ENCODE results near the gene AAGAB.

AAGAB gene

DNA sequence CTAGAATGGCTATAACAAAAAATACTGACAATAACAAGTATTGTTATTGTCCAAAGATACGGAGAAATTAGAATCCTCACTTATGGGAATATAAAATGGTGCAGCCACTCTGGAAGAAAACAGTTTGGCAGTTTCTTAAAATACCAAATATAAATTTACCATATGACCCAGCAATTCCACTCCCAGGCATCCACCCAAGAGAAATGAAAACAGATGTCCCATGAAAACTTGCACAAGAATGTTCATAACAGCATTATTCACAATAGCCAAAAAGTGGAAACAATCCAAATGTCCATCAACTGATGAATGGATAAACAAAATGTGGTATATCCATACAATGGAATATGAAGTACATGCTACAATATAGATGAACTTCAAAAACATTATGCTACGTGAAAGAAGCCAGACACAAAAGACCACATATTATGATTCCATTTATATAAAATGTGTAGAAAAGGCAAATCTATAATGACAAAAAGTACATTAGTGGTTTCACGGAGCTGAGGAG, 9.4 kb downstream of the AAGAB start:
- no peak for TF ChIP-seq JUND (IDR thresholded peaks at IDR 0.05; ENCODE audit: low read depth)
- in situ Hi-C loops (cut with HindIII; ENCODE audit: low pct_unique_long_range_greater_than_20kb, low sequenced_read_pairs) = no loop called here
- DNase-seq (ENCODE audit: low read depth in 1 of 2, low spot score in 1 of 2) = no peak

GRCh38 chr15:67242708-67243111, 11.8 kb downstream of the AAGAB start:
- in situ Hi-C loops (cut with HindIII; ENCODE audit: low pct_unique_long_range_greater_than_20kb, low sequenced_read_pairs) = no loop called here
- no peak for DNase-seq (ENCODE audit: low read depth in 1 of 2, low spot score in 1 of 2)
- TF ChIP-seq JUND (IDR thresholded peaks at IDR 0.05; ENCODE audit: low read depth) = no peak

- no peak for TF ChIP-seq JUND (IDR thresholded peaks at IDR 0.05; ENCODE audit: low read depth)
- in situ Hi-C loops (cut with HindIII; ENCODE audit: low pct_unique_long_range_greater_than_20kb, low sequenced_read_pairs) = no loop called here
- no peak for DNase-seq (ENCODE audit: low read depth in 1 of 2, low spot score in 1 of 2)
Observed at GRCh38 chr15:67241132-67241855, 13.2 kb downstream of the AAGAB start.

- in situ Hi-C loops (cut with HindIII; ENCODE audit: low pct_unique_long_range_greater_than_20kb, low sequenced_read_pairs) = no loop called here
- peak; percentile 53 to 62 for DNase-seq (ENCODE audit: low read depth in 1 of 2, low spot score in 1 of 2)
- no peak for TF ChIP-seq JUND (IDR thresholded peaks at IDR 0.05; ENCODE audit: low read depth)
Observed at GRCh38 chr15:67240235-67241131, 14.0 kb downstream of the AAGAB start.

- TF ChIP-seq JUND (IDR thresholded peaks at IDR 0.05; ENCODE audit: low read depth) = no peak
- in situ Hi-C loops (cut with HindIII; ENCODE audit: low pct_unique_long_range_greater_than_20kb, low sequenced_read_pairs) = no loop called here
- DNase-seq (ENCODE audit: low read depth in 1 of 2, low spot score in 1 of 2) = peak in 1 of 2 experiments; percentile 60
Observed at GRCh38 chr15:67232591-67232990, 21.9 kb downstream of the AAGAB start.

- in situ Hi-C loops (cut with HindIII; ENCODE audit: low pct_unique_long_range_greater_than_20kb, low sequenced_read_pairs) = no loop called here
- no peak for DNase-seq (ENCODE audit: low read depth in 1 of 2, low spot score in 1 of 2)
- TF ChIP-seq JUND (IDR thresholded peaks at IDR 0.05; ENCODE audit: low read depth) = no peak
Observed at GRCh38 chr15:67230504-67230903, 24.0 kb downstream of the AAGAB start.

GRCh38 chr15:67228286-67228685, 26.2 kb downstream of the AAGAB start:
- TF ChIP-seq JUND (IDR thresholded peaks at IDR 0.05; ENCODE audit: low read depth) = no peak
- DNase-seq (ENCODE audit: low read depth in 1 of 2, low spot score in 1 of 2) = no peak
- in situ Hi-C loops (cut with HindIII; ENCODE audit: low pct_unique_long_range_greater_than_20kb, low sequenced_read_pairs) = no loop called here

- in situ Hi-C loops (cut with HindIII; ENCODE audit: low pct_unique_long_range_greater_than_20kb, low sequenced_read_pairs) = no loop called here
- DNase-seq (ENCODE audit: low read depth in 1 of 2, low spot score in 1 of 2) = no peak
- no peak for TF ChIP-seq JUND (IDR thresholded peaks at IDR 0.05; ENCODE audit: low read depth)
Observed at GRCh38 chr15:67227846-67228245, 26.6 kb downstream of the AAGAB start.

DNA sequence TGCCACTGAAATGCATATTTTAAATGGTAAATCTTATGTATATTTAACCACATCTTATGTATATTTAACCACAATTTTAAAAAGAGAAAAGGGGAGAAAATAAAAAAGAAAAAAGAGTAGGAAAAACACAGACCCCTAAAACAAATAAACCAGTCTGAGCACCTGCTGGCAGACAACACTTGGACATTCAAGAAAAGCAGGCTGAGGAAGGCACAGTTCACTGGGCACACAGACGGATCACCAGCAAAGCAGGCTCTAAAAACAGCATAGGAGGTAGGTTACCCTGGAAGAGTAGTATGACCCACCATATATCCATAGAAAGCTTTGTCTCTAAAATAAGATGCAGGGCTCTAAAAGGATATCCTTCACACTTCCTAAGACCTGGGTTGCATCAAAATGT, 27.0 kb downstream of the AAGAB start:
- DNase-seq (ENCODE audit: low read depth in 1 of 2, low spot score in 1 of 2) = no peak
- in situ Hi-C loops (cut with HindIII; ENCODE audit: low pct_unique_long_range_greater_than_20kb, low sequenced_read_pairs) = no loop called here
- no peak for TF ChIP-seq JUND (IDR thresholded peaks at IDR 0.05; ENCODE audit: low read depth)

DNA sequence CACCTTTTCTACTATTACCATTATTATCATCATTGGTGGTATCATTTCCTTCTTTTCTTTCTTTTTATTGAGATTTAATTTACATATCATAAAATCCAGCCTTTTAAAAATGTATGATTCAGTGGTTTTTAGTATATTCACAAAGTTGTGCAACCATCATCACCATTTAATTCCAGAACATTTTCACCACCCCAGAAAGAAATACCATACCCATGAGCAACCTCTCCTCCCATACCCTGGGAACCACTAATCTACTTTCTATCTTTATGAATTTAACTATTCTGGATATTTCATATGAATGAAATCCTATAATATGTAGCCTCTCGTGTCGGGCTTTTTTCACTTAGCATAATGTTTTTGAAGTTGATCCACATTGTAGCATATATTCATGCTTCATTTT, 29.1 kb downstream of the AAGAB start:
- TF ChIP-seq JUND (IDR thresholded peaks at IDR 0.05; ENCODE audit: low read depth) = no peak
- in situ Hi-C loops (cut with HindIII; ENCODE audit: low pct_unique_long_range_greater_than_20kb, low sequenced_read_pairs) = no loop called here
- DNase-seq (ENCODE audit: low read depth in 1 of 2, low spot score in 1 of 2) = no peak

GRCh38 chr15:67224889-67225288, 29.6 kb downstream of the AAGAB start:
- TF ChIP-seq JUND (IDR thresholded peaks at IDR 0.05; ENCODE audit: low read depth) = no peak
- in situ Hi-C loops (cut with HindIII; ENCODE audit: low pct_unique_long_range_greater_than_20kb, low sequenced_read_pairs) = no loop called here
- DNase-seq (ENCODE audit: low read depth in 1 of 2, low spot score in 1 of 2) = no peak

DNA sequence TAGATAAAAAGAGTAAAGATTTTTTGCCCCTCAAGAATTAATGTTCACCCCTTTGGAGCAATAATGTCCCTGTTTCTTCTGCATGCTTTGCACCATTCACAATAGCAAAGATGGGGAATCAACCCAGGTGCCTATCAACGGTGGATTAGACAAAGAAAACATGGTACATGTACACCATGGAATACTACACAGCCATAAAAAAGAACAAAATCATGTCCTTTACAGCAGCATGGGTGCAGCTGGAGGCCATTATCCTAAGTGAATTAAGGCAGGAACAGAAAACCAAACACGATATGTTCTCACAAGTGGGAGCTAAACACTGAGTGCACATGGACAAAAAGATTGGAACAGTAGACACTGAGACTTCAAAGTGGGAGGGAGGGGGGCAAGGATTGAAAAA, 35.2 kb downstream of the AAGAB start:
- in situ Hi-C loops (cut with HindIII; ENCODE audit: low pct_unique_long_range_greater_than_20kb, low sequenced_read_pairs) = no loop called here
- no peak for DNase-seq (ENCODE audit: low read depth in 1 of 2, low spot score in 1 of 2)
- no peak for TF ChIP-seq JUND (IDR thresholded peaks at IDR 0.05; ENCODE audit: low read depth)

- in situ Hi-C loops (cut with HindIII; ENCODE audit: low pct_unique_long_range_greater_than_20kb, low sequenced_read_pairs) = no loop called here
- no peak for TF ChIP-seq JUND (IDR thresholded peaks at IDR 0.05; ENCODE audit: low read depth)
- no peak for DNase-seq (ENCODE audit: low read depth in 1 of 2, low spot score in 1 of 2)
Observed at GRCh38 chr15:67218428-67218827, 36.0 kb downstream of the AAGAB start.

Data from T47D (cell line).